GM18858 (cell line): ENCODE results near the gene ARMC2.
"Not testable (repeated sequence)": the region's sequence is repeated elsewhere in the genome, so short reads cannot be mapped to it uniquely, and the experiment has no call there.

Experiments
- ATAC-seq: cut with Tn5 transposase; IDR thresholded peaks from one replicate; pipeline ENCODE4 v1.9.1; 2021; ENCODE audit not compliant: unreplicated experiment

ARMC2 gene

GRCh38 chr6:108948181-108948661 lies 100.0 kb downstream of the ARMC2 start:
- no peak for ATAC-seq

DNA sequence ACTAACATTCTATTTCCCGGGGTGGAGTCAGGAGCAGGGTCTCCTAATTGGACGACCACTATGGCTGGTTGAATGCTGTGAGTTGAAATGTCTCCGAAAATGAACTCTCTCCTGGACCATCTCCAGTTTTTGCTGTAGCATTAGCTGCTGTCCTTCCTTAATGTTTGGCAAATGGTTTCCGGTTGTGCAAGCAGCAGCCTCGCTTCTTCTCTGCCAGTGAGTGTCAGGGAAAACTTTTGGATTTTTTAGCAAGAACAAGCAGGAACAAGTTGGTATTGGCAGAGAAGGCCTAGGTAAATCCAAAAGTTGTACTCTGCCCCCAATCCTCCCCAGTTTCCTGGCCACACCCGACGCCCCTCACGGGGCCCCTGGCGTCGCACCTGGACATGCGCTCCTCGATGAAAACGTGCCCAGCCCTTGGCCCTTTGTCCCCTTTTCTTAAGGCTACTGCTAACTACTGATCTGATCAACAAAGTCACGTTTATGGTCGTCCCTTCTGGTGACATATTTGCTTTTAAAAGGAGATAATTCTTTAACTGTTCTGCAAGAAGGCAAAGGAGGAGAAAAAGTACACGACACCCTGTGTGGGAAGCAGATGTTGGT lies 103.2 kb downstream of the ARMC2 start:
- ATAC-seq: no peak

DNA sequence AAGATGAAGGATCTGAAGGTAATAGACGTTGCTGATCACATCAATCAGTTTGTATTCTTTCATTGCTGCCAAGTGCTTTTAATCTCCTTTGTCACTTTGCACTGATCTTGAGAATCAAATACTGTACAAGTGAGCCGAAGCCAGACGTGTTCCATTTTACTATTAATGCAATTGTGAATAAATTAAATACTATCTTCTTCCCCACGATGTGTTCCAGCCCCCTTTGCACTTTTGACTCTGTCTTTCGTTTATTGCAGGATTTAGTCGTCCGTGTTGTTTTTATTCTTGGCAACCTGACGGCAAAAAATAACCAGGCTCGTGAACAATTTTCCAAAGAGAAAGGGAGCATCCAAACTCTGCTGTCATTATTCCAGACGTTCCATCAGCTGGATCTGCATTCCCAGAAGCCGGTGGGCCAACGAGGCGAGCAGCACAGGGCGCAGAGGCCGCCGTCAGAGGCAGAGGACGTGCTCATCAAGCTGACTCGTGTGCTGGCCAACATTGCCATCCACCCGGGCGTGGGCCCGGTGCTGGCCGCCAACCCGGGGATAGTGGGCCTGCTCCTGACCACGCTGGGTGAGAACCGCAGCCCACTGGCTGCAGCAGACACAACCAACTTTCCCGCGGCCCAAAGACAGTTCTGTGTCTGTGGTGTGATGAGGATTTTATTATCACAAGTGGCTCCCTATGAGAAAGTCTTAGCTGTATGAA lies 104.7 kb downstream of the ARMC2 start:
- no peak for ATAC-seq

GRCh38 chr6:108953681-108954080 lies 105.5 kb downstream of the ARMC2 start:
- ATAC-seq: no peak

DNA sequence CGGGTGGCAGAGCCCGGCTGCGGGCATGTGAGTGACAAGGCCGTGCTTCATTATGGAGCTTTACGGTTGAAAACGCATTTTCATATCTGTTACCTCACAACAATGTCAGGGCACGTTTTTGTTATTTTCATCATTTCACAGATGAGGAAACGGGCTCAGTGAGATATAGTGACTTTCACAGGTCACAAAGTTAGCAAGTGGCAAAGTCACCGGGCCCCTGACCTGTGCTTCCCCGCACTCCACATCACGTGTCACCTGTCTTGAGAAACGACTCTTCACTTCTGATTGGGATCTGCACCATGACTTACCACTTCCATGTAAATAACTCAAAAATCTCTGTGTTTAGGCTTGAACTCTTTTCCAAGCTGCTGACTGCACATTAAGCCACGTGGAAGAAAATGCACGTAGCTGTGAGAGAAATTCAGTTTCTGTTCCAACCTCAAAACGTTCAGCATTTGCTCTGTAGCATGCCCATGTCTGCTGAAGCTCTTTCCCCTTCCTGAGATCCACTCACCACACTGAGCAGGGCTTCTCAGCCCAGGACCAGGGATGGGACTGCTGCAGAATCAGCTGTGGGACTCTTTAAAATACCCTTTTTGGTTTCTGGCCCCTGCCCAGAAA lies 107.2 kb downstream of the ARMC2 start:
- no peak for ATAC-seq

DNA sequence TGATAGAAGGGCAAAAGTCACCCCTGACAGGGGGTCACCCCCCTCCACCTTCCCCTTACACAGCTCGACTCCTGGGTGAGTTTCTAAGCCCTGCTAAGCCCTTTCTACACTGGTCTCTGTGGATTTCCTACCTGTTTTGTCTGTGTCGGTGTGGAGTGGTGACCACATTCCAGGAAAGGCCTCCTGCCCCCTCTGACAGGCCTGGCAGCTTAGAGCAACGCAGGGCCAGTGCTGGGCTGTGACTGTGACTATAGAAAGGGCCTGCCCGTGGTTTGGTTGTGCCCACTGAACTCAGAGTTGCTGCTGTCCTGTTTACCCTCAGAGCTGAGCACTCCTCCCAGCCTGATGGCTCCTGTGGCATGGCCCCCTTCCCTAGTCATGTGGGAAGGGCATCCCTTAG lies 109.0 kb downstream of the ARMC2 start:
- no peak for ATAC-seq

- no peak for ATAC-seq
These were observed 110.9 kb downstream of the ARMC2 start for GRCh38 chr6:108958900-108959770.

DNA sequence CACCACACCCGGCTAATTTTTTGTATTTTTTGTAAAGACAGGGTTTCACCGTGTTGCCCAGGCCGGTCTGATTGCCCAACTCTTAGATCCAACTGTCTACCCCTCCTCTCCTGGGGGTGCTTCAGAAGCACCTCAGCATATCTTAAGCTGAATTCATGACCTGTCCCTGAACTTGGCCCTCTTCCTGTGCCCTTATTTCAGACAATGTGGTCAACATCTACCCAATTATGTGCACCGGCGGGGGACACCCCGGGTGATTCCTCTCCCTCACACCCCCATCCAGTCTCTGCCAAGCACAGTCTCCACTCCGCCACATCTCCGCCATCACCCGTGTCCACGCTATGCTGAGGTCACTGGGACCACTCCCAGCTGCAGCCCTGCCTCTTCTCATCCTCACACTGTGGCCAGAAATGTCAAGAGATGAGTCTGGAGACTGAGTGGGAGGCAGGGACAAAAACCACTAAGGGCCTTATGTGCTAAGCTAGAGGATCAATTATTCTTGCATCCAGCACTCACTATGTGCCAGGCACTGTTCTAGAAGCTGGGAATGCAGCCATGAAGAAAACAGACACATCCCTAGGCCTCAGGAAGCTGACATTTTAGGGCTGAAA lies 111.9 kb downstream of the ARMC2 start:
- no peak for ATAC-seq

- ATAC-seq: no peak
These were observed 112.4 kb downstream of the ARMC2 start for GRCh38 chr6:108960601-108961000.

GRCh38 chr6:108961077-108961476 lies 112.9 kb downstream of the ARMC2 start:
- ATAC-seq: no peak

GRCh38 chr6:108961985-108962384 lies 113.8 kb downstream of the ARMC2 start:
- no peak for ATAC-seq

GRCh38 chr6:108966251-108966650 lies 118.0 kb downstream of the ARMC2 start:
- ATAC-seq: no peak

- ATAC-seq: no peak
These were observed 118.9 kb downstream of the ARMC2 start for GRCh38 chr6:108966855-108967755.

GRCh38 chr6:108968325-108969316 lies 120.4 kb downstream of the ARMC2 start:
- ATAC-seq: no peak

DNA sequence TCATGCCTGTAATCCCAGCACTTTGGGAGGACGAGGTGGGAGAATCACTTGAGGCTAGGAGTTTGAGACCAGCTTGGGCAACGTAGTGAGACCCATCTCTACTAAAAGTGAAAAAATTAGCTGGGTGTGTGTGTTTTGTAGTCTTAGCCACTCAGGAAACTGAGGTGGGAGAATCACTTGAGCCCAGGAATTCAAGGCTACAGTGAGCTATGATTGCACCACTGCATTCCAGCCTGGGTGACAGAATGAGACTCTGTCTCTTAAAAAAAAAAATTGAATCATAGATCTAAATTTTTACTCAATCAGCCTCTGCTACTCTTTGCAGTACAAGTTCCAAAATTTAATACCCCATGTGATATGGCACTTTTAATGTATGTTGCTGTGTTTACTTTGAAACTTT lies 121.6 kb downstream of the ARMC2 start:
- ATAC-seq: no peak

- no peak for ATAC-seq
These were observed 126.0 kb downstream of the ARMC2 start for GRCh38 chr6:108974201-108974600.

DNA sequence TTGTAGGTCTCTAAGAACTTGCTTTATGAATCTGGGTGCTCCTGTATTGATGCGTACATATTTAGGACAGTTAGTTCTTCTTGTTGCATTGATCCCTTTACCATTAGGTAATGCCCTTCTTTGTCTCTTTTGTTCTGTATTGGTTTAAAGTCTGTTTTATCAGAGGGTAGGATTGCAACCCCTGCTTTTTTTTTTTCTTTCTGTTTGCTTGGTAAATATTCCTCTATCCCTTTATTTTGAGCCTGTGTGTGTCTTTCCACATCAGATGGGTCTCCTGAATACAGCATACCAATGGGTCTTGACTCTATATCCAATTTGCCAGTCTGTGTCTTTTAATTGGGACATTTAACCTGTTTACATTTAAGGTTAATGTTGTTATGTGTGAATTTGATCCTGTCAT lies 130.4 kb downstream of the ARMC2 start:
- ATAC-seq: not testable (repeated sequence)
